GM12864 (cell line): ENCODE data around the gene ACY1.

Experiments
- DNase-seq: peaks from one replicate; pipeline ENCODE4 v3.0.0-alpha.2; 2011; ENCODE audit warnings: low read depth
- H3K4me3 ChIP-seq: 2 replicates; pipeline ENCODE4 v1.5.1; 2011; ENCODE audit warnings: mild to moderate bottlenecking, low read depth, low read length, control low read depth
- CTCF ChIP-seq: IDR thresholded peaks from 2 replicates; pipeline ENCODE4 v1.5.1; 2011; ENCODE audit warnings: low read depth, mild to moderate bottlenecking, moderate library complexity, low read length, control low read depth, inconsistent platforms; ENCODE audit errors: missing control alignments

ACY1 gene

GRCh38 chr3:52036222-52036694 is 52.9 kb downstream of the ACY1 start:
- no peak for DNase-seq
- H3K4me3 ChIP-seq: no peak overlapping the region
- no peak for TF ChIP-seq CTCF

- no peak for TF ChIP-seq CTCF
- no peak overlapping the region for H3K4me3 ChIP-seq
- DNase-seq: no peak
Observed at GRCh38 chr3:52036829-52037228, 53.5 kb downstream of the ACY1 start.

DNA sequence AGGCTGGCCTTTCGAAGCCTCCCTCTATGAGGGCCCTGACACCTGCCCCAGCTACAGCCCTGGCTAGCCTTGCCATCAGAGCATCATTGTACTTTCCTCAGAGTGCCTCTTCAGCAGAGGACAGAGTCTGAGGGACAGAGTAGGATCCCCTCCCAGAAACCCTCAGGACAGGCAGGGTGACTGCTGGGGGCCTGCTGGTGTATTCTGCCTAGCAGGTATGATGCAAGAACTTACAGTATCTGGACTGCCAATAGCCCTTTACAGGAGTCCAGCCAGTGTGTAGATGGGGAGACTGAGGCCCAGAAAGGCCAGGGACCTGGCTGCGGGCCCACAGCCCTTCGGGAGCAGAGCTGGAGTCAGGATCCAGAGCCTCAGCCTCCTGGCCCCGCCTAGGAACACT is 54.0 kb downstream of the ACY1 start:
- DNase-seq: no peak
- no peak overlapping the region for H3K4me3 ChIP-seq
- TF ChIP-seq CTCF: no peak

DNA sequence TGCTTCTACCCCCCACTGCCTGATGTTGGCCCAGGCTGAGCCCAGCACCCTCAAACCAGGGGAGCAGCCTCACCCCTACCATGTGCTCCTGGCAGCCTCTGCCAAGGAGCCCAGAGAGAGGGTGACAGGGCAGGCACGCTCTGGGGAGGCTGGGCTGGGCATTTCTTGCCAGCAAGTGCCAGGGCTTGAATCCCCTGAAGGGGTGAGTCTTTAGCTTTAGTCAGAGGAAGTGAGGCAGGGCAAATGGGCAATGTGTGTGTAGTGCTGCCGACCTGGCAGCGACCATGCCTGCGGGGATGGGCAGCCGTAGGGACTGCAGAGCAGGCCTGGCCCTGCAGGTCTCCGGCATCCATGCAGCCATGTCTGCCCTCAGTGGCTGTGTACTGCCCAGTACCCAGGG is 54.9 kb downstream of the ACY1 start:
- DNase-seq: no peak
- no peak for TF ChIP-seq CTCF

More for the DNA sequence above, 54.9 kb downstream of the ACY1 start:
- no peak overlapping the region for H3K4me3 ChIP-seq
